GM19395 (cell line): ENCODE measurements around the gene MIPEP.

Source experiments
- ATAC-seq: cut with Tn5 transposase; IDR thresholded peaks from one replicate; pipeline ENCODE4 v1.9.1; 2021; ENCODE audit warnings: mild to moderate bottlenecking, moderate library complexity; ENCODE audit not compliant: unreplicated experiment

MIPEP gene

DNA sequence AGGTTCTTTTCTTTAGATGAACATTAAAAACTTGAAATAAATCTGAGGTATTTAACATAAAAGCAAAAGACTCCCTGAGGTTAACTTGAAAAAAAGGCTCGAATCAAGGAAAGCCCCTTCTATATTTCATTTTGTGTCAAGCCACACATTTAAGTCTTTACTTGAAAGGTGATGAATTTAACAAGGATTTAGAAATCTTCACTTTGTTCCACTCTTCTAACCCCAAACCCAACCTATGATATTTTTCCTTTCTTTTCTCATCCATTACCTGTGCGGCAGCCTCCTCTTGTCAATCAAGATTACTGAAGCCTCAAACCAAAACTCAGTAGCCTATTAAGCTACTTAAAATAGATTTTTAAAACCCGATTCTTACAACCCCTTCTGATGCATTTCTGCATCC is 33.8 kb downstream of the MIPEP start:
- no peak for ATAC-seq

DNA sequence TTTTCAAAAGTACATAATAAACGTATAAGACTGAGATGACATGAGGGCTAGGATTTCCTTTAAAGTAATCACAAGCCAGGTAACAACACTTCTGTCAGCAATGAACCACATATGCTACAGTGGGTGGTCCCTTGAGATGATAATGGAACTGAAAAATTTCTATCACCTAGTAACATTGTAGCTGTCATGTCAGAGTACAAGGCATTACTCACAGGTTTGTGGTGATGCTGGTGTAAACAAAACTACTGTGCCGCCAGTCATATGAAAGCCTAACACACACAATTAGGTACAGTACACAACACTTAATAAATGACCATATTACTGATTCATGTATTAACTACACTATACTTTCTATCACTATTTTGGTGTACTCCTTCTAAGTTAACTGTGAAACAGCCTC is 36.8 kb downstream of the MIPEP start:
- ATAC-seq: no peak

GRCh38 chr13:23851106-23851505 is 38.1 kb downstream of the MIPEP start:
- no peak for ATAC-seq

- ATAC-seq: no peak
These were observed 39.1 kb downstream of the MIPEP start for GRCh38 chr13:23850134-23850533.

DNA sequence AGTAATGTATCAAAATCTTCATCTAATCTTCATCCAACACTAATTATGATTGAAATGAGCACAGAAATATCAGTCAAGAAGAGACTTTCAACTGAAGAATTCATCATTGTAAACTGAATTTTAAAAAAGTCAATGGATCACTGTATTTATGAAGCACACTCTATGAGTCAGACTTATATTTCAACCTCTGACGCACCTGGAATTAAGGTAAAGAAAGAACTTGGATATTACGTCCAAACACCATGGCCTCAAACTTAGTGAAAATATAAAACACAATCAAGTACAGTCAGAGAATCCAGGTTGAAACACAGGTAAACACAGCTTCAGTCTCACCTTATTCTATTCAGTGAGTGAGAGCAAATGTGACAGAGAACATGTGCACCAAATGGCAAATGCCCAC is 39.5 kb downstream of the MIPEP start:
- ATAC-seq: no peak

- no peak for ATAC-seq
These were observed 40.5 kb downstream of the MIPEP start for GRCh38 chr13:23848646-23849141.

- no peak for ATAC-seq
These were observed 41.2 kb downstream of the MIPEP start for GRCh38 chr13:23848019-23848418.

- ATAC-seq: no peak
These were observed 41.7 kb downstream of the MIPEP start for GRCh38 chr13:23847497-23847896.

GRCh38 chr13:23845105-23845725 is 44.0 kb downstream of the MIPEP start:
- no peak for ATAC-seq

- no peak for ATAC-seq
These were observed 45.1 kb downstream of the MIPEP start for GRCh38 chr13:23844132-23844531.

GRCh38 chr13:23843436-23843835 is 45.8 kb downstream of the MIPEP start:
- no peak for ATAC-seq

DNA sequence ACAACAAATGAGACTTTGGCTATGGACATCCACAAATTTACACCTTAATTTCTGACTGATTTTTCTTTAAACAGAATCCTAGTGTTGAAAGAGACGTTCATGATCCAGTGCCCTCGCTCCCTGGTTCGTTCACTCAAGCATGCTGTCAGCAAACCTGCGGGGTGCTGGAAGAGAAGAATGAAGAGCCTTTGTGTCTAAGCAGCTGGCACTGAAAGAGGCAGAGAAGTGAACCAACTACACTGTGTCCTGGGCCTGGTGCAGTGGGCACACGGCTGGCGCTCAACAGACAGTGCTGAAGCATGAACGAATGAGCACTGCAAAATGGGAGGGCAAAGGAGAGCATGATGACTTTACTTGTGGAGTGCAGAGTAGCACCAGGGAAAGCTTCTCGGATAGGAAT is 46.8 kb downstream of the MIPEP start:
- ATAC-seq: no peak

DNA sequence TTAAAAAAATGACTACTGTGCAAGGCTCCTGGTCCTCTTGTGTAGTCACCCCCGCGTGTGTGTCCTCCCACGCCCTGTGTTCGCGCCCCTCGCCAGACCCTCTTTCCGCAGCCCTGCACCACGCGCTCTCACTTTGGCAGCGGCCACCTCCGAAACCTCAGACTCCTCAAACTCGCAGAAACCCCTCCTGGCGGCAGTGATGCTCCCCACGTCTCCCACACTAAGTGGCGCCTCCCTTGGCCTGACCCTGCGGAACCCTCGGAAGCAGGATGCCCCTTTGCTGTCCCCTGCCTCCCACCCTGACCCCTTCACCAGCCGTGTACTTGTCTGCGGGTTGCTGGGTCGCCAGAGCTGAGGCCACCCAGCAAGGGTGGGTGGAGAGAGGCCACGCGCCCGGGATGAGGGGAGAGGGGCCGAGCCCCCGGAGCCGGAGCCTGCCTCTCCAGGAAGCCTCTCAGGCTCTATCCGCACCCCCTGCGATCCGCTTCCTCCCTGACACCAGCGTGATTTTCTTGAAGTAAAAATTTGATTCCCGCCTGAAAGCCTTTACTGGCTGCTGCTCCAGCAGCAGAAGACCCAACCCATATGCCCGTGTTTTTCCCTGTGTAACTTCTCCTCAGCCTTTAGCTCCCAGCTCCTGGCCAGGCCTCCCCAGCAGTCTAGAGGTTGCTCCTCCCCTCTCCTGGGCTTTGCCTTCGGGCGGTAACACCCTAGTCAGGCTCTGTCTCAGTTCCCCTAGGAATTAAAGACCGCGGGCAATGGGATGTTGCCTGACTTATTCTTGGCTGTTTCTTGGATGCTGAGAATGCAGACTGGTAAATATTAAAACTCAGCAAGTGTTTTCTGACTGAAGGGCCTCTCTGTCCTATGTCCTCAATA is 55.2 kb downstream of the MIPEP start:
- no peak for ATAC-seq

DNA sequence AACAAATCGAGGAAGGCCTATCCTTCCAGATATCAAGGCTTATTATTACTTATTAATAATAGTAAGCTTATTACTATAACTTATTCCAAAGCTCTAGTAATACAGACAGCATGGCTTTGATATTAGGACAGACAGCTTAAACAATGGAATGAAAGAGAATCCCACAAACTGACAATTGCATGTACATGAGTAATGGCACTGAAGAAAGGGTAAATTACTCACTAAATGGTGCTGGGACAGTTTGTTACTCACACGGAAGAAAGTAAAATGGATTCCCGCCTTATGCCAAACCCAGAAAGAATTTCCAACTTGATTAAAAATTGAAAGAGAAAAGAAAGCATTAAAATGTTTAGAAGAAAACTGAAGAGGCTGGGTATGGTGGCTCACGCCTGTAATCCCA is 60.3 kb downstream of the MIPEP start:
- ATAC-seq: no peak

- ATAC-seq: no peak
These were observed 61.1 kb downstream of the MIPEP start for GRCh38 chr13:23828086-23828485.

DNA sequence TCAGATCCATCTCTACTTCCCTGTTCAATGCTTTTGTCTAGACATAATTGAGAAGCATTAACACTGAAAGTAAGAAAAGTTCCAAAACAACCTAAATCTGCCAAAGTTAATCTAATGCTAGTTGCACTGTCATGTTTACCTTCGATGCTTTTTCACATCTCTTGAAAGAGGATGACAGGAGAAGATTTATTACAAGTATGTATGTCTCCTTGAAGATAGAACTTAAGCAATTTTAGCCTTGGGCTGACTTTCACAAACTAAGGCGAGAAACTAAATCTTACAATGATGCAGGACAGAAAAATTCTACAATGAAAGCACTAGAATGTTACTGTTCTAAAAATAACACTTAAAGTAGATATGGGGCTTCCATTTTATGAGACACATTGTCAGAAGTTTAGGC is 64.0 kb downstream of the MIPEP start:
- no peak for ATAC-seq

DNA sequence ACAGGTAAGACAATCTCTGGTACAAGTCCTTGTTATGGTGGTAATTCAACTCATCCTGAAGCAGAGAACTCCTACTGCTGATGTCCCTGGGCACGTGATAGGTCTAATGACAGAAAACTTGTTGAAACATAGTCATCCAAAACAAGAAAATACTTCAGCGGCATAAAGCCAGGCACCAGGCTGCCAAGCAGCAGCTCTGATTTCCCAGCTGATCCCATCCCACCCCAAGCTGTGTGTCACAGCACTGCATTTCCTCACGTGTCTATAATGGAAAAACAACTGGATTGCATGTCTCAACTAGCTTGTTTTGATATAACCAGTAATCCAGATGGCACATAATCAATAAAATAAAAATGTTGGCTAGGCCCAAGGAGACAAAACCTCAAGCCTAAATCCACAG is 64.8 kb downstream of the MIPEP start:
- ATAC-seq: no peak

- no peak for ATAC-seq
These were observed 66.9 kb downstream of the MIPEP start for GRCh38 chr13:23822252-23822824.

DNA sequence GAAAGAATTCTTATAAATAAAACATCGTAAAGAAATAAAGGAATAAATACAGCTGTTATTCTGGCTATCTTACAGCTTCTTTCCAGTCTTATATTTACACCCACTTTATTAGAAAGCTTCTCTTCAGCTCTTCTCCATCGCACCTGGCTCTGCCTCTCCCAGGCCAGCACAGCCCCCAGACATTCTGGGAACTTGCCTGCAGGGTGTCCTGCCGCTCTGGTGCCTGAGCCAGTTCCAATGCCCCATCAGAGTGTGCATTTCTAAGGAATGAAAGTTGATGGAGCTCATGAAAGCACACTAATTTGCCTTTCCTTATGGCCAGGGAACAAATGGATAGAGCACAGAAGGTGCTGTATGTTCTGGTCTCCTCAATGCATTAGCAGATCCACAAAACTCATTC is 68.7 kb downstream of the MIPEP start:
- ATAC-seq: no peak

DNA sequence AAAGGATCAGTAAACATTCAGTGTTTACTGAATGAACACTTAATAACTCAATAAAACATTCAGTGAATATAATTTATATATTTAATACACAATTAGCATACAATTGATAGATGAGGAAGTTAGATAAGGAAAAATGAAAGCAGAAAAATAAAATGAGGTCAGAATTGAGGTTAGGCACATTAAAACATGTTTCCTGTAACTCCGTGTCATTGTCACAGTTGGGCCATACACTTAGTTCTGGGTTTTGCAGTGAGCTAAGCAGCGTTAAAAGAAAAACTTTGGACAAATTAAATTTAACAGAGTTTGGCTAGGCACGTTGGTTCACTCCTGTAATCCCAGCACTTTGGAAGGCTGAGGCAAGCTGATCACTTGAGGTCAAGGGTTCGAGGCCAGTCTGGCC is 71.4 kb downstream of the MIPEP start:
- no peak for ATAC-seq

DNA sequence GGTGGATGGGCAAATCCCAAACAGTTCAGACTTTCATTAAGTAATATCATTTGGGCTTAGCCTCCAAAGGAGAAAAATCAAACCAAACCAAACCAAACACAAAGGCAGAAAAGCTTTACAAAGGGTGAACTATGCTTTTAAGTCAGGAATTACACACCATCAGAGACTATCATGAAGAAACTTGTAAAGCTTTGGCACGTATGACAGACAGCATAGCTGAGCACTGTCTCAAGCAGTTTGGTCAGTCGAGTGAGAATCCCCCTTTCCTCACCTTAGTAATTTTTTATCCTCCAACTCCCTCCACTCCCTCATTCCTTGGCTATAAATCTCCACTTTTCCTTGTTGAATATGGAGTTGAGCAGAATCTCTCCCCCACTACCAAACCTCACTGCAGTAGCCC is 72.1 kb downstream of the MIPEP start:
- no peak for ATAC-seq

DNA sequence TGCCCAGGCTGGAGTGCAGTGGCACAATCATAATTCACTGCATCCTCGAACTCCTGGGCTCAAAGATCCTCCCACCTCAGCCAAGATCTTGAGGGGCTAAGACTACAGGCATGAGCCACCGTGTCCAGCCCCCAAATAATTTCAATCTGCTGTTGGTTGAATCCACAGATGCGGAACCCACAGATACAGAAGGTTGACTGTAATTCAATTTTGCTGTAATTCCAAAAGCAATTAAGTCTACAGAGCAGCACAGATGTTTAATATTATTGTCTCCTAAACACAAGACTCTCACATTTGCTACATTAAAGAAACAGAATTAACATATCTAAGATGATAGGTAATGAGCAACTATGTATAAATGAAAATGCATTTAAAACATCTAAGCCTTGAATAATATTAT is 75.6 kb downstream of the MIPEP start:
- ATAC-seq: no peak
